SU-DHL-6 (cell line): Measurements from ENCODE around the gene KLHL2.

Experiments used
- H2AFZ ChIP-seq: fragments of 200-600 bp; sonication (generic); 2 replicates; pipeline ENCODE4 v1.6.1; 2014; ENCODE audit warnings: low read depth, mild to moderate bottlenecking, moderate library complexity, mixed read lengths, antibody characterized with exemption, low read length; ENCODE audit not compliant: severe bottlenecking
- H3F3A ChIP-seq: fragments of 200-600 bp; shearing (Covaris generic); 2 replicates; pipeline ENCODE4 v1.6.0; 2016; ENCODE audit warnings: antibody characterized with exemption, mild to moderate bottlenecking; ENCODE audit not compliant: insufficient read depth
- H3K27ac ChIP-seq: fragments of 200-600 bp; sonication (generic); 2 replicates; pipeline ENCODE4 v1.5.1; 2016; ENCODE audit warnings: low read depth, mild to moderate bottlenecking, low read length, moderate library complexity, mixed read lengths
- H3K27me3 ChIP-seq: fragments of 200-600 bp; sonication (generic), shearing (Covaris generic); 2 replicates; pipeline ENCODE4 v1.6.0; 2014; ENCODE audit warnings: mild to moderate bottlenecking, low read length
- H3K36me3 ChIP-seq: fragments of 200-600 bp; sonication (generic); 2 replicates; pipeline ENCODE4 v1.6.1; 2014; ENCODE audit warnings: mild to moderate bottlenecking, low read length, mixed read lengths
- H3K4me2 ChIP-seq: fragments of 300-600, 200-600 bp; shearing (Covaris generic), sonication (generic); 2 replicates; pipeline ENCODE4 v1.6.0; 2014; ENCODE audit warnings: low read length, low read depth, mild to moderate bottlenecking; ENCODE audit not compliant: poor library complexity, severe bottlenecking
- H3K4me3 ChIP-seq: fragments of 200-600 bp; sonication (generic); 2 replicates; pipeline ENCODE4 v1.5.1; 2014; ENCODE audit warnings: antibody characterized with exemption, low read length, mild to moderate bottlenecking, mixed read lengths; ENCODE audit not compliant: insufficient read depth, poor library complexity, severe bottlenecking
- H3K79me2 ChIP-seq: fragments of 200-600 bp; sonication (generic); 2 replicates; pipeline ENCODE4 v1.6.1; 2014; ENCODE audit warnings: mild to moderate bottlenecking, low read length, moderate library complexity; ENCODE audit not compliant: insufficient read depth
- H3K9ac ChIP-seq: fragments of 200-600 bp; sonication (generic); 2 replicates; pipeline ENCODE4 v1.7.0; 2014; ENCODE audit warnings: mild to moderate bottlenecking, low read length
- H3K9me2 ChIP-seq: fragments of 200-600 bp; sonication (generic); replicated peaks from 2 replicates; pipeline ENCODE4 v1.6.1; 2014; ENCODE audit warnings: low read length; ENCODE audit not compliant: insufficient read depth
- H3K9me3 ChIP-seq: fragments of 200-600 bp; sonication (generic); 2 replicates; pipeline ENCODE4 v1.6.1; 2014; ENCODE audit warnings: low read length, mixed read lengths; ENCODE audit not compliant: insufficient read depth
- H4K20me1 ChIP-seq: fragments of 200-600 bp; sonication (generic); 2 replicates; pipeline ENCODE4 v1.6.1; 2014; ENCODE audit warnings: low read depth, mild to moderate bottlenecking, antibody characterized with exemption, low read length, moderate library complexity, mixed read lengths
- EZH2phosphoT487 ChIP-seq: fragments of 200-600 bp; sonication (generic), shearing (Covaris generic); conservative IDR thresholded peaks from 2 replicates; pipeline ENCODE4 v1.6.1; 2018; ENCODE audit warnings: mild to moderate bottlenecking, antibody characterized with exemption, low read length, moderate library complexity, mixed read lengths
- TF ChIP-seq, protein P1 (sequence below): fragments of 200-600 bp; sonication (generic); IDR thresholded peaks from one replicate; pipeline ENCODE4 v1.5.1; 2017; ENCODE audit warnings: antibody characterized with exemption, mild to moderate bottlenecking, low read length, moderate library complexity; ENCODE audit not compliant: insufficient read depth, poor library complexity, severe bottlenecking

KLHL2 gene

DNA sequence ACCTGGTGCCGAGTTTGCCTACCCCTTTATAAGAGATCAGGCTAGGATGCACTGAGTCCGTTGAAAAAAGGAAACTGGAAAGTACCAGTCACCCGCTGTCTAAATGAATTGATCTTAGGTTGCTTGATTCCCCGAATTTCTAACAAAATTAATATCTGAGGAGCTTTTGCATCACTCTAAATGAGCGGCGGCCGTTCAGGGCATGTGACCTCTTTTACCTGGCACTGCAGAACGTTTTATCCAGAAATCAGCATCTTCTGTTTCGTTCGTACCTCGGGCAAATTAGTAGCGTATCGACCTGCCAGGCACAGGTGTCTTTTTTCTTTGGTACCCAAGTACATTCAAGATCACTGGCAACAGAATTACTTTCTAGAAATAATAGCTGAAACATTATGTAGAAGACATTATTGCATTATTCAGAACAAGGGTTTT lies 876 bp downstream of the KLHL2 start:
- no peaks in the 10 kb centered on the region for H3K9me3 ChIP-seq
- H3K9ac ChIP-seq = peak overlapping the region; percentile 73
- H3K79me2 ChIP-seq = peaks cover 33% of the 10 kb centered on the region
- H3K36me3 ChIP-seq = peaks cover 7% of the 10 kb centered on the region; the same call in 1 of the 2 replicates
- H3K9me2 ChIP-seq = no peaks in the 10 kb centered on the region
- H2AFZ ChIP-seq = peak overlapping the region; percentile 49
- H3K27ac ChIP-seq = no peak overlapping the region
- H3F3A ChIP-seq = no peaks in the 10 kb centered on the region
- H3K27me3 ChIP-seq = no peaks in the 10 kb centered on the region
- peaks cover 26% of the 10 kb centered on the region for H4K20me1 ChIP-seq
- peak overlapping the region; percentile 66 for H3K4me2 ChIP-seq
- peak overlapping the region; percentile 67 for H3K4me3 ChIP-seq
- no peak for TF ChIP-seq EZH2phosphoT487
- TF ChIP-seq, protein P1, sequence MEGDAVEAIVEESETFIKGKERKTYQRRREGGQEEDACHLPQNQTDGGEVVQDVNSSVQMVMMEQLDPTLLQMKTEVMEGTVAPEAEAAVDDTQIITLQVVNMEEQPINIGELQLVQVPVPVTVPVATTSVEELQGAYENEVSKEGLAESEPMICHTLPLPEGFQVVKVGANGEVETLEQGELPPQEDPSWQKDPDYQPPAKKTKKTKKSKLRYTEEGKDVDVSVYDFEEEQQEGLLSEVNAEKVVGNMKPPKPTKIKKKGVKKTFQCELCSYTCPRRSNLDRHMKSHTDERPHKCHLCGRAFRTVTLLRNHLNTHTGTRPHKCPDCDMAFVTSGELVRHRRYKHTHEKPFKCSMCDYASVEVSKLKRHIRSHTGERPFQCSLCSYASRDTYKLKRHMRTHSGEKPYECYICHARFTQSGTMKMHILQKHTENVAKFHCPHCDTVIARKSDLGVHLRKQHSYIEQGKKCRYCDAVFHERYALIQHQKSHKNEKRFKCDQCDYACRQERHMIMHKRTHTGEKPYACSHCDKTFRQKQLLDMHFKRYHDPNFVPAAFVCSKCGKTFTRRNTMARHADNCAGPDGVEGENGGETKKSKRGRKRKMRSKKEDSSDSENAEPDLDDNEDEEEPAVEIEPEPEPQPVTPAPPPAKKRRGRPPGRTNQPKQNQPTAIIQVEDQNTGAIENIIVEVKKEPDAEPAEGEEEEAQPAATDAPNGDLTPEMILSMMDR = no peak

- Histone ChIP-seq H3K36me3 (peaks cover 7% of the 10 kb centered on the region; the same call in 1 of the 2 replicates), H3K9me2 (no peaks in the 10 kb centered on the region), H3K9ac (peak overlapping the region; percentile 73; the same call in 1 of the 2 replicates), H3F3A (no peaks in the 10 kb centered on the region), H3K4me2 (peak overlapping the region; percentile 66), H3K27me3 (no peaks in the 10 kb centered on the region), H4K20me1 (peaks cover 26% of the 10 kb centered on the region), H2AFZ (no peak overlapping the region), H3K79me2 (peaks cover 33% of the 10 kb centered on the region), H3K4me3 (no peak overlapping the region), H3K27ac (no peak overlapping the region), H3K9me3 (no peaks in the 10 kb centered on the region)
- no peak for TF ChIP-seq EZH2phosphoT487
- TF ChIP-seq, protein P1 = no peak
Measured at GRCh38 chr4:165208741-165209388, 1.5 kb downstream of the KLHL2 start.

DNA sequence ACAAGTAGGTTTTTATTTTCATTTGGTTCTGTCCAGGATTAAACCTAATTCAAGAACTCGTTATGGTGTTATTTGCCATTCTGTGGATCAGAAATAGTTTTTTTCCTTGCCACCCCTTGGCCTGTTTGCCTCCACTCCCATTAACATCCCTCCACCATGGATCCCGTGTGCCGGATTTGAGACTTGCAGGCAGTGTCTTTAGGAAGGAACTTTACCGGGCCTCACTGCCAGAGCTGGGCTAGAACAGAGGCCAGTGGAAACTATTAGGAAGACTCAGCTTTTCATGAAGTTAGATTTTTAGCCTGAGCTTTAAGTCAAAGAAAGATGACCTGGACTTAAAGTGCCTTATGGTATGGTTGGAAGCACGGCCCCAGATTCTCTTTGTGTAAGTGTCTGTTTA lies 2.4 kb downstream of the KLHL2 start:
- Histone ChIP-seq H3K4me3 (no peak overlapping the region), H3K9me3 (no peaks in the 10 kb centered on the region), H2AFZ (no peak overlapping the region), H3K27me3 (no peaks in the 10 kb centered on the region), H3K9me2 (no peaks in the 10 kb centered on the region), H3K4me2 (peak overlapping the region; percentile 66), H4K20me1 (peaks cover 26% of the 10 kb centered on the region), H3K9ac (no peak overlapping the region), H3K27ac (no peak overlapping the region), H3F3A (no peaks in the 10 kb centered on the region), H3K79me2 (peaks cover 33% of the 10 kb centered on the region), H3K36me3 (peaks cover 7% of the 10 kb centered on the region; the same call in 1 of the 2 replicates)
- no peak for TF ChIP-seq EZH2phosphoT487
- TF ChIP-seq, protein P1 = no peak
